ENCODE results near the gene SLC26A11. TPM values are rescaled to one million over a fixed set of nuclear protein-coding genes. Genes with fewer than 3 reads are reported as not detected.

Gene SLC26A11
- total RNA-seq, 1 experiment from 2014 or later: 17.7 TPM

- no peak for TF ChIP-seq ZFX (IDR thresholded peaks at IDR 0.05)
- TF ChIP-seq RAD21 (IDR thresholded peaks at IDR 0.05; ENCODE audit: low read depth): no peak
- TF ChIP-seq CBX3 (IDR thresholded peaks at IDR 0.05; ENCODE audit: low read depth): no peak
- no peak for TF ChIP-seq SP1 (IDR thresholded peaks at IDR 0.05; ENCODE audit: low read depth)
- TF ChIP-seq EZH2phosphoT487 (IDR thresholded peaks at IDR 0.05; ENCODE audit: borderline replicate concordance): no peak
- TF ChIP-seq CTCF (IDR thresholded peaks at IDR 0.05 in 2 of 3, conservative IDR thresholded peaks at IDR 0.05 in 1 of 3; ENCODE audit: borderline replicate concordance in 1 of 3, insufficient read depth in 1 of 3, low read depth in 2 of 3, low read length in 2 of 3): no peak
Measured at GRCh38 chr17:80233202-80233601, 13.0 kb downstream of the SLC26A11 start (continued).

- intact Hi-C loops (cut with micrococcal nuclease): no loop called here
- Histone ChIP-seq H3K4me2 (ENCODE audit: low read length) (no peak overlapping the region), H2AFZ (ENCODE audit: low read depth, low read length, poor library complexity, severe bottlenecking) (no peak overlapping the region), H3K4me1 (ENCODE audit: control insufficient read depth in 1 of 2, insufficient read depth in 2 of 2, low read length in 2 of 2) (no peaks in the 10 kb centered on the region), H3K36me3 (ENCODE audit: control insufficient read depth in 1 of 2, insufficient read depth in 2 of 2, low read length in 2 of 2) (peaks cover 4 to 6% of the 10 kb centered on the region in 2 experiments), H3K9me3 (ENCODE audit: control insufficient read depth in 1 of 2, insufficient read depth in 1 of 2, low read depth in 1 of 2, low read length in 2 of 2) (peaks cover 18 to 22% of the 10 kb centered on the region in 2 experiments; a peak in 2 of 4 replicates), H3K9me2 (ENCODE audit: insufficient read depth) (no peaks in the 10 kb centered on the region), H3K27me3 (ENCODE audit: insufficient read depth, low read length) (no peaks in the 10 kb centered on the region), H4K20me1 (ENCODE audit: insufficient read depth) (no peaks in the 10 kb centered on the region), H3K27ac (ENCODE audit: low read depth, low read length) (no peak overlapping the region), H3K4me3 (replicated peaks in 1 of 2; ENCODE audit: low read depth in 1 of 2, low read length in 2 of 2) (no peak overlapping the region), H3K79me2 (ENCODE audit: insufficient read depth, low read length) (no peaks in the 10 kb centered on the region), H3K9ac (ENCODE audit: low read length) (no peak overlapping the region)
- no TSS peak for BruUV-seq (replicated peaks)
- ATAC-seq (no peak), DNase-seq (ENCODE audit: low read depth, low spot score) (no peak)
- no peak for TF ChIP-seq ZBTB33 (IDR thresholded peaks at IDR 0.05; ENCODE audit: extremely low read depth, insufficient replicate concordance, low read length)
- no peak for TF ChIP-seq ZNF274 (IDR thresholded peaks at IDR 0.05; ENCODE audit: low read depth, low read length)
- TF ChIP-seq EZH2 (IDR thresholded peaks at IDR 0.05): no peak
- no peak for TF ChIP-seq REST (IDR thresholded peaks at IDR 0.05; ENCODE audit: low read depth)
- TF ChIP-seq MAX (IDR thresholded peaks at IDR 0.05): no peak
- RAD21 ChIA-PET (ENCODE audit: low non-redundant PET in 1 of 2, low total read pairs in 2 of 2, uncharacterized antibody in 2 of 2, unreplicated experiment in 2 of 2): no interaction called here
- POLR2A ChIA-PET: no interaction called here
- CTCF ChIA-PET: no interaction called here
Measured at GRCh38 chr17:80236911-80237310, 16.7 kb downstream of the SLC26A11 start.

Measured in HCT116 (cell line).